Gastrocnemius medialis (tissue), 4 donors: Measurements from ENCODE around the gene DNAL1.

Experiments
- CTCF ChIP-seq, 5 experiments: fragments of 450-650 bp in 3 of 5; fragments of 200-600 bp in 2 of 5; sonication (generic) in 2 of 5; IDR thresholded peaks in 4 of 5; conservative IDR thresholded peaks in 1 of 5; 1 replicate in 4 of 5; 2 replicates in 1 of 5; pipeline ENCODE4 v1.5.1; 2016 to 2019; ENCODE audit warnings: antibody characterized with exemption in 5 of 5, mild to moderate bottlenecking in 3 of 5, moderate library complexity in 3 of 5
- POLR2A ChIP-seq, 2 donors: fragments of 450-650 bp; IDR thresholded peaks; one replicate each; pipeline ENCODE4 v1.6.1; 2017; ENCODE audit warnings: antibody characterized with exemption in 2 of 2, mild to moderate bottlenecking in 2 of 2, moderate library complexity in 2 of 2

GRCh38 chr14:73718418-73719251, 73.8 kb downstream of the DNAL1 start:
- TF ChIP-seq CTCF (IDR thresholded peaks at IDR 0.05 in 4 of 5, conservative IDR thresholded peaks at IDR 0.05 in 1 of 5) (no peak), POLR2A (IDR thresholded peaks at IDR 0.05) (no peak)
